Ureter (tissue), 1 donor: ENCODE results near the gene KCNMB1. TPM values are rescaled to one million over a fixed set of nuclear protein-coding genes. Genes with fewer than 3 reads are reported as not detected.

Experiments
- DNase-seq: peaks from one replicate; pipeline ENCODE4 v3.0.0-alpha.2; 2020; ENCODE audit warnings: low spot score
- total RNA-seq: library from RNA; stranded (reverse); gene quantifications from one replicate; pipeline ENCODE4 v1.2.4, GENCODE V29; 2023
- donor health status: DM: yes; HTN: yes; CAD: no.

The KCNMB1 gene
- total RNA-seq, 1 donor from 2014 or later: 26.6 TPM

GRCh38 chr5:170341545-170341944, 47.6 kb downstream of the KCNMB1 start:
- DNase-seq: no peak

DNA sequence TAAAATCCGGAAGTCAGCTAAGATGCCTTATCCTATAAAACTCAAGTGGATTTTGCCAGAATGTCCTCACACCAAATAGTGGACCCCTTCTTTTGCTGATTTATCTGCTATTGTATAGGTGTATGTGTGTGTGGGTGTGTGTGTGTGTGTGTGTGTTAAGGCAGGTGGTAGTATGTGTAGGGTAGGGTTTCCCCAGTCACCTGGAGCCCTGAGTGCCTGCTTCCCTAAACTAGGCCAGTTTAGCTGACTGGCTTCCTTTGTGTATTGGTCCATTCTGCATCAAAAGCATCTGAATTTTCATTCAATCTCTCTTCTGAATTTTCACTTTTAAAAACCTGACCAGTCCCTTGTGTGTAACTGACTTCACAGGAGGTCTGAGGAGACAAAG, 49.4 kb downstream of the KCNMB1 start:
- no peak for DNase-seq

GRCh38 chr5:170338933-170339779, 50.0 kb downstream of the KCNMB1 start:
- no peak for DNase-seq

DNA sequence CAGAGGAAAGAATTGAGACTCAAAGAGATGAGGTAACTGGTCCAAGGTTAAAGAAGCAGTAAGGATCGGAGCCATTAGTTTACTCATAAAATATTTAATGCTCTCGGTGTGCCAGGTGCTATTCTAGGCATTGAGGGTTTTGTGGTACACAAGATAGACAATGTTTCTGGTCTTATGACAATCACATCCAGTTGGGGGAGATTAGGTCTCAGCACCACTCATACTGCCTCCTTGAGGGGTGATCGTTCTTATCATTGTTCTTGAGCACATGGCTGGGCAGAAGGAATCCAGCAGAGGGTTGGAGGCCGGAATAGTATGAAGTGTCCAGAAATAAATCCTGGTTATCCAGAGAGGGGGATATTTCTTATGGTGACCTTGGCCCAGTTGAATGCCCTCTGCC, 50.9 kb downstream of the KCNMB1 start:
- DNase-seq: no peak

GRCh38 chr5:170337045-170337733, 52.0 kb downstream of the KCNMB1 start:
- no peak for DNase-seq

DNA sequence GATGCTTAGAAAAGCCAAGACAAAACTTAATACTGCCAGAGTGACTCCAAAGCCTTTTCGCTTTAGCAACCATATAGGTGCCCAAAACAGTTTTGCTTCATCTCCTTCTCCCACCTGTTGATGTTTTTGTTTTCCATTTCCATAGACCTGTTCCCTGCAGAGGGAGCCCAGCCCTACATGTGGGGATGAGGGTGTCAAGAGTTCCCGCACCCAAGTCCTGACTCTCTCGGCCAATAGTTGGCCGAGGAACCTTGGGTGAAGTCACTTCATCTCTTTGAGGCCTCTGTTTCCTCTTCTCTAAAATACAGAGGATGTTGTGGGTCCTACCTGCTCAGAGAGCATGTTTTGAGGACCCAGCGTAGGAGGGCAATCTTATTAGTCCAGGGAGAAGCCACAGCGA, 53.1 kb downstream of the KCNMB1 start:
- DNase-seq: no peak

DNA sequence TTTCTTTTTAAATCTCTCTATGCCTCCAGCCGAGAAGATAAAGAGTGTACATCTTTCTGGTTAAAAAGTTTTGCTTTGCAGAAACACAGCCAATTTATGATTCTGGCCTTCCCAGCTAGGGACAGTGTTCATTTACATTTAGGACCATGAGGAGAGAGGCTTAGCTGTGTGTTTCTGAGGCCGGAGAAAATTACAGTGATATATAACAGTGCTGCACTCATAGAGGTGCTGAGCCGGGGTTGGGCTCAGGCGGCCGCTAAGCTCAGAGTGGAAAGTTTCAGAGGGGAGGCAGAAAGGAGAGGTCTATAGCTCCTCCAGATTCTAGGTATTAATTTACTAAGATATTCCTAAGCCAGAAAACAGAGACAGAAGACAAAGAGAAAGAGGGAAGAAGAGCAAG, 54.5 kb downstream of the KCNMB1 start:
- DNase-seq: no peak

DNA sequence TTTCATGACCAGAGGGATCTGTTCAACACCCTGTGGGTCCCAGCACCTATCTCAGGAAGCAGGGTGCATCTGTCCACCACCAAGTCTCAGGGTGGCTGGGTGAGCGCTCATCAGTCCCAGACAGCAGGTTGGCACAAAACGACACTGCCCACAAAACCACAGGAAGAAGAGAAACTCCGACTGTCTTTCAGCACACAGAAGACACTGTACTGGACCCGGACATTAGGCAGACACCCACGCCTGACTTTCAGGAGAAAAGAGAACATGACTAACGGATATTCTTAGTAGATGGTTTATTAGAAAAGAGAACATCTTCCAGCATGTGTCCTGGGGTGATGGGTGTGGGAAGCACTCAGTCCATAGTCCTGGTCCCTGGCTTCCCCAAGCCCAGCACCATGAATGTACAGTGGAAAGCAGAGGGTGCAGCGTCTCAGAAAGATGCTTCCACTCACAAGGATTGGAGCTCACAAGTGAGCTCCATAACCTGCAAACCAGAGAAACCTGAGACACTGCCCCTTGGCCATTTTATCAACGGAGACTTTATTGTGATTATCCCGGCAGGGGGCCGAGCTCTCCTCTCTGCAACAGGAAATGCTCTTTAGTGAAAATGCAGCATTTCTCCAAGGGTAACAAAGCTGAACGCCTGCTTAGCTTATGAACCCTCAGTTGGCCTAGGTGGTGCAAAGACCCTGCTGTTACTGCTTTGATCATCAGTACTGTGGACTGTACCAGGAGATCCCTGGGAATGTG, 55.8 kb downstream of the KCNMB1 start:
- DNase-seq: no peak

DNA sequence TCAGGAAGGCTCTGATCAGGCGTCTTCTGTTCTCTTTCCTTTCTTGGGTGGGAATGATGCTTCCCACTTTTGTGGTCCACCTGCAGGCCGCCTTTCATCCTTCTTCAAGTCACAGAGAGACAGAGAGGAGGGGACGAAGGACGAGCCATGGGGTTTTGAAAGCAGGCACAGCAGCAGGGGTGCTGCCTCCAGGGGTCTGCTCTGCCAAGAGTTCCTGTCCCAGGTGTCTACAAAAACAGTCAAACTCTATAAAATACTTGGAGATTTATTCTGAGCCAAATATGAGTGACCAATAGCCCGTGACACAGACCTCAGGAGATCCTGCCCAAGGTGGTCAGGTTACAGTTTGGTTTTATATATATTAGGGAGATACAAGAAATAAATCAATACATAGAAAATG, 57.1 kb downstream of the KCNMB1 start:
- DNase-seq: no peak

- no peak for DNase-seq
Observed at GRCh38 chr5:170330568-170331054, 58.6 kb downstream of the KCNMB1 start.

- DNase-seq: no peak
Observed at GRCh38 chr5:170329524-170329923, 59.6 kb downstream of the KCNMB1 start.

- DNase-seq: no peak
Observed at GRCh38 chr5:170327829-170328228, 61.3 kb downstream of the KCNMB1 start.

DNA sequence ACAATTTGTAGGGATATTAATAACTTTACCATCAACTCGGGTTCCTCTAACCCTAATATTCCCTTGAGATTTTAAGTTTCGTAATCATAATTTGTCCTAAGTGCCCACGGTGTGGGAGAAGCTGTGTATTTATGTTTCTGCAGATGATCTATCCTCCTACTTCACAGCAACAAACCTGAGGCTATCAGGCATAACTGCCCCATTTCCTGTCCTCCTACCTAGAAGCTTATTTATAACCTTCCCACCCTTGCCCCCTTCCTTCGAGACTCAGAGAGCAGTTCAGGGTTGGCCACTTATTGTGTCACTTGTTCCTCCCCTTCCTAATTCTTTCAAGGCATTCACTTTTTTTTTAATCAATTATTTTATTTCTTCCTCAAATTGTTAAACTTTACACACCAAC, 62.0 kb downstream of the KCNMB1 start:
- DNase-seq: no peak

Other genes with a start within 250 kb of the KCNMB1 start
- gene C5orf58, start 156.4 kb downstream of the KCNMB1 start, total RNA-seq: not detected
- 21.7 TPM for gene LCP2, start 91.6 kb downstream of the KCNMB1 start, total RNA-seq
- gene KCNIP1, start 114.7 kb upstream of the KCNMB1 start, total RNA-seq: not detected